ENCODE data around the gene SDHAF2.

DNA sequence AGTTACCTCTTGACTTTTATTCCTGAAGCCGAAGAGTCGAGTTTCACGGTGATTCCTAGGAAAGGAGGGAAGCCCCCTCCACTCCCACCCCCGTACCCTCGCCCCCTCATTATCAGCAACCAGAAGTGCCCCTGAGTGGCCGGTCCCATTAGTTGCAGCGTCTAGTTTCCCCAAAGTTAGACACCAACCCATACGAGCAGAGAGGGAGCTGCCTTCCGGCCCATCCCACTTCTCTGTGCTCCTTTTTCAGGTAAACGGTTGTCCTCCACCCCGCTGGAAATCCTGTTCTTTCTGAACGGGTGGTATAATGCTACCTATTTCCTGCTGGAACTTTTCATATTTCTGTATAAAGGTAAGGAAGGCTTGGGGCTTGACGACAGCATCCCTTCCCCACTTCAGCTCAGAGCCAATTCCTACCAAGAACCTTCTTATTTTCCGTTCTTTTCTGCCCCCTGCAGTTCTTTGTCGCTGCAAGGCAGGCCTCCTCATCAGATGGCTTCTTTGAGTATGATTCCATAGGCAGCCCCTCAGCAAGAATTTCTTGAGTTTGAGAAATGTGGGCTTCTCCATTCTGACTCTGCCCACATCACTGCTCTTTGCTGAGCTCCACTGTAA lies 36.8 kb upstream of the SDHAF2 start:
- TF ChIP-seq EZH2 (IDR thresholded peaks at IDR 0.05) (no peak), POLR2AphosphoS5 (IDR thresholded peaks at IDR 0.05; ENCODE audit: borderline replicate concordance, low read depth, low read length) (no peak), FOXP2 (optimal IDR thresholded peaks at IDR 0.05; ENCODE audit: control extremely low read depth, extremely low read length, insufficient read depth) (no peak)
